Chondrocyte (in vitro differentiated cells): ENCODE results near the gene PLEKHG3. TPM values are rescaled to one million over a fixed set of nuclear protein-coding genes. Genes with fewer than 3 reads are reported as not detected.

Source experiments
- DNase-seq: peaks from one replicate; pipeline ENCODE4 v3.0.0; 2021; ENCODE audit warnings: mixed read lengths, low spot score
- H3K27ac Mint-ChIP-seq: one replicate; pipeline ENCODE4 v1.8.0; 2021; ENCODE audit warnings: mild to moderate bottlenecking, moderate library complexity, mixed read lengths; ENCODE audit not compliant: unreplicated experiment
- H3K27me3 Mint-ChIP-seq: 2 replicates; pipeline ENCODE4 v1.8.0; 2021; ENCODE audit warnings: low read depth, mixed read lengths
- H3K36me3 Mint-ChIP-seq: 2 replicates; pipeline ENCODE4 v1.8.0; 2021; ENCODE audit warnings: low read depth, mixed read lengths
- H3K4me1 Mint-ChIP-seq: 2 replicates; pipeline ENCODE4 v1.8.0; 2021; ENCODE audit warnings: low read depth, mild to moderate bottlenecking, mixed read lengths
- H3K4me3 Mint-ChIP-seq: one replicate; pipeline ENCODE4 v1.8.0; 2021; ENCODE audit warnings: mild to moderate bottlenecking, moderate library complexity, mixed read lengths; ENCODE audit not compliant: unreplicated experiment
- H3K9me3 Mint-ChIP-seq: 2 replicates; pipeline ENCODE4 v1.8.0; 2021; ENCODE audit warnings: low read depth, mixed read lengths
- total RNA-seq: library from RNA; stranded (reverse); gene quantifications from 3 replicates; pipeline ENCODE4 v1.2.1, GENCODE V29; 2021
- TF ChIP-seq, protein P1 (sequence below): fragments of 200-600 bp; sonication (generic); IDR thresholded peaks from 2 replicates; pipeline ENCODE4 v1.5.0; 2021; ENCODE audit warnings: antibody characterized with exemption, mild to moderate bottlenecking, moderate library complexity

PLEKHG3 gene
- total RNA-seq, 1 donor from 2014 or later: 131 TPM

DNA sequence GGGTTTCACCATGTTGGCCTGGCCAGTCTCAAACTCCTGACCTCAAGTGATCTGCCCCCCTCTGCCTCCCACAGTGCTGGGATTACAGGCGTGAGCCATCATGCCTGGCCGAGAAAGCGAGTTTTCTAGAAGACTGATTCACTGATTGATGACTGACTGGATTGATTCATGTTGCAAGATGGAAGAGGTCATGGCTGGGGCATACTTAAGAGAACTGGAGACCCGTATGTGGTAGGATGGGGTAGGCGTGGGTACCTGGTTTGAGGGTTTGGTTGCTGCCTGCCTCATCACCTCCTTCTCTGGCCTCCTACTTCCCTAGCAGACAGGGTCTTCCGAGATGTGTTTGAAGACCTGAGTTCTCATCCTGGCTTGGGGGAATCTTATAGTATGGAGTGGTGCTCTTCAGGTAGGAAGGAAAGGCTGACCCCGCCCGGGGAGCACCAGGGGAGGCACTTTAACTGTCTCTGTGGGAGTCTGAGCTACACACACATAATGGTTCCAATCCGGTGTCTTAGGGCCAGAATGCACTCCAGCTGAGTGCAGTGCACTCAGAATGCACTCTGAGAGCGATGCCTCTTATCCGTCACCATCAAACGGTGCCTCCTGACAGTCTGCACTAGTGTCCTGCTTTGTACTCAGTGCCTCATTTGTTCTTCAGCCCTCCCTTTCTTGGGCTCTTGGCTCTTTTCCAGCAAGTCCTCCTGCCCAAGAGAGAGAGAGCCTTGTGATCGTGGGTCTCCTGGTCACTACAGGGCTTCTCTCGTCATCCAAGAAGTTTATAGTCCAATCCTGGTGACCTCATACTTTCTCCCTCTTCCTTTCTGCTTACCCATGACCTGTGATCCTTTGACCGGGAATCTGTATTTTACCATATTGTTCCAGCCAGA, 19.7 kb downstream of the PLEKHG3 start:
- H3K9me3 Mint-ChIP-seq: no peaks in the 10 kb centered on the region
- TF ChIP-seq, protein P1, sequence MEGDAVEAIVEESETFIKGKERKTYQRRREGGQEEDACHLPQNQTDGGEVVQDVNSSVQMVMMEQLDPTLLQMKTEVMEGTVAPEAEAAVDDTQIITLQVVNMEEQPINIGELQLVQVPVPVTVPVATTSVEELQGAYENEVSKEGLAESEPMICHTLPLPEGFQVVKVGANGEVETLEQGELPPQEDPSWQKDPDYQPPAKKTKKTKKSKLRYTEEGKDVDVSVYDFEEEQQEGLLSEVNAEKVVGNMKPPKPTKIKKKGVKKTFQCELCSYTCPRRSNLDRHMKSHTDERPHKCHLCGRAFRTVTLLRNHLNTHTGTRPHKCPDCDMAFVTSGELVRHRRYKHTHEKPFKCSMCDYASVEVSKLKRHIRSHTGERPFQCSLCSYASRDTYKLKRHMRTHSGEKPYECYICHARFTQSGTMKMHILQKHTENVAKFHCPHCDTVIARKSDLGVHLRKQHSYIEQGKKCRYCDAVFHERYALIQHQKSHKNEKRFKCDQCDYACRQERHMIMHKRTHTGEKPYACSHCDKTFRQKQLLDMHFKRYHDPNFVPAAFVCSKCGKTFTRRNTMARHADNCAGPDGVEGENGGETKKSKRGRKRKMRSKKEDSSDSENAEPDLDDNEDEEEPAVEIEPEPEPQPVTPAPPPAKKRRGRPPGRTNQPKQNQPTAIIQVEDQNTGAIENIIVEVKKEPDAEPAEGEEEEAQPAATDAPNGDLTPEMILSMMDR: no peak
- H3K27ac Mint-ChIP-seq: peak overlapping the region; percentile 75
- peaks cover 14% of the 10 kb centered on the region for H3K36me3 Mint-ChIP-seq
- no peak overlapping the region for H3K4me3 Mint-ChIP-seq
- peak; percentile 42 for DNase-seq
- H3K27me3 Mint-ChIP-seq: no peaks in the 10 kb centered on the region
- peaks cover 77% of the 10 kb centered on the region for H3K4me1 Mint-ChIP-seq

DNA sequence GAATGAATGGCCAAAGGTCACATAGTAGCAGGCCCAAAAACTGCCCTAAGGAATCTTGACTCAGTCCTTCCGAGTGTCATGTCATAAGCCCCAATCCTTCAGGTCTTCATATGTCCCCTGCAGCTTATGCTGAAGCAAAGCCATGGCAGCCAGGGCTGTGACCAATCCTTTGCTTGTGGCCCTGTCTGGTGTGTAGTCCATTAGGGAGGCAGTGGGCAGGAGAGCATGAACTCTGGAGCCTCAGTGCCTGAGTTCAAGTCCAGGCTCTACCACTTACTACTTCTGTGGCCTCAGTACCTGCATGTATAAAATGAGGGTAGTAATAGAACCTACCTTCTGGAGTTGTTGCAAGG, 20.3 kb downstream of the PLEKHG3 start:
- peak overlapping the region; percentile 75 for H3K27ac Mint-ChIP-seq
- H3K36me3 Mint-ChIP-seq: peaks cover 19% of the 10 kb centered on the region
- TF ChIP-seq, protein P1: no peak
- H3K4me1 Mint-ChIP-seq: peaks cover 74% of the 10 kb centered on the region
- DNase-seq: peak; percentile 36
- no peak overlapping the region for H3K4me3 Mint-ChIP-seq
- no peaks in the 10 kb centered on the region for H3K9me3 Mint-ChIP-seq
- no peaks in the 10 kb centered on the region for H3K27me3 Mint-ChIP-seq

DNA sequence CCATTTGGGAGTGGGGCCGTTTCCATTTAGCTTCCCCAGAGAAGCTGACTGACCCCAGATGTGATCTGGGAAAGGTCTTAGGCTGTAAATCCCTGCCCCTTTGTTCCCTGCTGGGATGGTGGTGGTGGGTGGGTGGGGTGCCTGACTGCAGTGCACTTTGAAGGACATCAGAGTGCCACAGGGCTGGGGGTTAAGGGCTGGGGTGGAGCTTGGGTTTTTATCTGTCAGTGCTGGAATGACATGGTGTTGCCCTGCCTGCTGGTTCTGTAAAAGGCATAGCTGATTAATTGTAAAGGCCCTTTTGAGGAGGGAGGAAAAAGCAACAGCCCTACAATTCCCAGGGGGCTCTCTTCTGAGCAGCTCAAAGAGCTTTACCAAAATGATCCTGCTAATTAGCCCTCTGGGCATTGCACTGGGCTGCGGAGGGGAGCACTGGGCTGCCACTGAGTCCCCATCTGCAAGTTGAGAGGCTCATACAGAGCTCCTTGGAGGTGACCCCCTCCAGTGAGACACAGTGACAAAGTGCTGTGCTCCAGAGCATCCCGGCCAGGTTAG, 21.1 kb downstream of the PLEKHG3 start:
- Mint-ChIP-seq H3K4me1 (peaks cover 67% of the 10 kb centered on the region), H3K36me3 (peaks cover 21% of the 10 kb centered on the region), H3K4me3 (no peak overlapping the region), H3K27me3 (no peaks in the 10 kb centered on the region), H3K9me3 (no peaks in the 10 kb centered on the region), H3K27ac (no peak overlapping the region)
- peak; percentile 44 for DNase-seq
- TF ChIP-seq, protein P1: no peak

DNA sequence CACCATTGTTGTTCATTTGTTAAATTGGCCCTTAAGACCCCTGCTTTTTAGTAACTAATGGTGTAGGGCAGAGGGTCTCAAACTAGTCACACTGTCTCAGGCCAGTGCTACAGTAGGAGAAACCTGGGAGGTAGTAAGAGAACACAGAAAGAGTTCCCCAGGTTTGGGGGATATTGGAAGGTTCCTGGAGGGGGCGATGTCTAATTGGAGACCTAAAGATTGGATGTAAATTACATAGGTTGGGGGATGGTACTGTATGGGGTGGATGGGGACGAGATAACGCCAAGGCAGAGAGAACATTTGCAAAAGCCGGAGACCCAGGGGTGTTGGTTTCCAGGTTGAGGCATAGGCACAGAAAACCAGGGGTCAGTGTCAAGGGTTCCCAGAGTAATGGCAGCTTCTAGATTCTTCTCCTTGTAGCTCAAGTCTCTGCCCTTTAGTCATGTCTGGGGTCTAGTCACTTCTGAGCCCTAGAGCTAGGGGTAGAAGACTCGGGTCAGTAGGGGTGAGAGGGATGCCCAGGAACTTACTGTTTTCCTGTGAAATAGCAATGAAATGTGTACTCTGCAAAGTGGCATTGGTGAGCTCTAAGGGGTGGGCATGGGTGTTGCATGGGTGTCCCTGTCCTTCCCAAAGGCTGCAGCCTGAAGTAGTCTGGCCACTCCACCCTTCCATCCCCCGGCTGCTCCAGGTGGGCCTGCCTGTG, 21.8 kb downstream of the PLEKHG3 start:
- Mint-ChIP-seq H3K4me3 (no peak overlapping the region), H3K4me1 (peaks cover 60% of the 10 kb centered on the region), H3K9me3 (no peaks in the 10 kb centered on the region), H3K27me3 (no peaks in the 10 kb centered on the region), H3K27ac (peak overlapping the region; percentile 32), H3K36me3 (peaks cover 24% of the 10 kb centered on the region)
- TF ChIP-seq, protein P1: no peak
- no peak for DNase-seq

DNA sequence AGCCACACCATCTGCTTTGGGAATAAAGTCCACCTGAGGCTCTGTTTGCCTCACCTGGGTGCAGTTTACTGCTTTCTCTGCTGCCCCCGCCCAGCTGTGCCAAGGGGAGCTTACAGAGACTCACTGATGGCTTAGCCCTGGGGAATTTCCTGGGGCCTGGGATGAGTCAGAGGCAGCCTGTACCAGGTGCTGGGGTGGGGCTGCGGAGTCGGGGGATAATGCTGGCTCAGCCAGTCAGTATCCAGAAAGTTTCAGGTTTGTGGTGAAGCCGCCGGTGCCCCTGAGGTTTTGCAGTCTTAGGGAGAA, 22.3 kb downstream of the PLEKHG3 start:
- Mint-ChIP-seq H3K27ac (peak overlapping the region; percentile 32), H3K4me1 (peaks cover 55% of the 10 kb centered on the region), H3K36me3 (peaks cover 28% of the 10 kb centered on the region), H3K4me3 (no peak overlapping the region), H3K9me3 (no peaks in the 10 kb centered on the region), H3K27me3 (no peaks in the 10 kb centered on the region)
- TF ChIP-seq, protein P1: no peak
- DNase-seq: peak; percentile 67
